Activated T-helper 1 cell treated with anti-CD3 and anti-CD28 coated beads, Interleukin-2, amount 50 U/mL, for 16 hours (primary cell): Measurements from ENCODE around the gene DLL1.

Experiments used
- DNase-seq, 2 donors: peaks; one replicate each; pipeline ENCODE4 v3.0.0-alpha.2; 2020; ENCODE audit warnings: low read depth in 1 of 2, low spot score in 1 of 2

The DLL1 gene

DNA sequence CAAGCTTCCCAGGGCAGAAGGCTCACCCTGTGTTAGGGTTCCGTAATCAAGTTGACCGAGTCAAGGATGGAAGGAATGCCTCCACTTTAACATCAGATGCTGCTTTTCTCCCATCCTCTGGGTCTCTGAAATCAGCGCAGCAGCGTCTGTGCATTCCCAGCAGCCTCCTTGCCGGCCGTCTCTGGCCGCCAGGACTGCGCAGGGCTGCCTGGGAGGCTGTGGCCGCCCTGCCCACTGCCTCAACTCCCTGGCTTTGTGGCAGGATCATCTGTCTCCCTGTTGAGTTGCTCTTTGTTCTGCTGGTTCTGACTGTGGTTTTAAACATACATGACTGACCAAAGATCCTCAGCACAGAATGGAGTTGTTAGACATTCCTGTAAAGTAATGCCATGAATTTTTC, 56.5 kb downstream of the DLL1 start:
- no peak for DNase-seq

DNA sequence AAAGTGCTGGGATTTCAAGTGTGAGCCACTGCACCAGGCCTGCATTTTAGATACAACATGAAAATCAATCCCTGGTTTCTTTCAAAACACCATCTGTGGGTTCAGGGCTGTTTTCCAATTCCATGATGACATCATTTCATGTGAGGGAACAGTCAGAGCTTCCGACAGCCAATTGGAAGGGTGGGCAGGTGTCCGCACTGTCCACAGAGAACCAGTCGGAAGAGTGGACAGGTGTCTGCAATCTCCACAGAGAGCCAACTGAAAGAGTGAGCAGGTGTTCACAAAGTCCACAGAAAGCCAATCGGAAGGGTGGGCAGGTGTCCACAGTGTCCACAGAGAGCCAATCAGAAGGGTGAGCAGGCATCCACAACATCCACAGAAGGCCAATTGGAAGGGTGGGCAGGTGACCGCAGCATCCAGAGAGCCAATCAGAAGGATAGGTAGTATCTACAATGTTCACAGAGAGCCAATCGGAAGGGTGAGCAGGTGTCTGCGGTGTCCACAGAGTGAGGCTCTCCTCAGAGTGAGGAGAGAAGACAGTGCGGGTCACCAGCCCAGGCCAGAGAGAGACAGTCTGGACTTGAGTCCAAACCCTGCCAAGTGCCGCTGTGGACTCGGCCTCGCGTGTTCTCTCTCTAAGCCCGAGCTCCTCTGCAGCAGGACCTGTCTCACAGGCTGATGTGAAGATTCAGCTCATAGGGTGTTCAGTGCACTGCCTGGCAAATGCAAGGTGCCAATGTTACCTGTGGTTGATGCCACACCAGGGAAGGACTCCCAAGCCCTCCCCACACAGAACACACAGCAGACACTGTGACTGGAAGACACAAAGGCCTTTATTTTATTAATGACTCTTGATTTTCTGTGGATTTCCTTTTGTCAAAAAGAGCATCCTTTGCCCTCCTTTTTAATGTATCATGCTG, 57.3 kb downstream of the DLL1 start:
- no peak for DNase-seq
